HG03558 (cell line): ENCODE data around the gene SPDYE4.

ENCODE experiments used
- ATAC-seq: cut with Tn5 transposase; IDR thresholded peaks from one replicate; pipeline ENCODE4 v1.9.1; 2021; ENCODE audit warnings: moderate number of reproducible peaks; ENCODE audit not compliant: unreplicated experiment; ENCODE audit errors: extremely low read depth

Gene SPDYE4

DNA sequence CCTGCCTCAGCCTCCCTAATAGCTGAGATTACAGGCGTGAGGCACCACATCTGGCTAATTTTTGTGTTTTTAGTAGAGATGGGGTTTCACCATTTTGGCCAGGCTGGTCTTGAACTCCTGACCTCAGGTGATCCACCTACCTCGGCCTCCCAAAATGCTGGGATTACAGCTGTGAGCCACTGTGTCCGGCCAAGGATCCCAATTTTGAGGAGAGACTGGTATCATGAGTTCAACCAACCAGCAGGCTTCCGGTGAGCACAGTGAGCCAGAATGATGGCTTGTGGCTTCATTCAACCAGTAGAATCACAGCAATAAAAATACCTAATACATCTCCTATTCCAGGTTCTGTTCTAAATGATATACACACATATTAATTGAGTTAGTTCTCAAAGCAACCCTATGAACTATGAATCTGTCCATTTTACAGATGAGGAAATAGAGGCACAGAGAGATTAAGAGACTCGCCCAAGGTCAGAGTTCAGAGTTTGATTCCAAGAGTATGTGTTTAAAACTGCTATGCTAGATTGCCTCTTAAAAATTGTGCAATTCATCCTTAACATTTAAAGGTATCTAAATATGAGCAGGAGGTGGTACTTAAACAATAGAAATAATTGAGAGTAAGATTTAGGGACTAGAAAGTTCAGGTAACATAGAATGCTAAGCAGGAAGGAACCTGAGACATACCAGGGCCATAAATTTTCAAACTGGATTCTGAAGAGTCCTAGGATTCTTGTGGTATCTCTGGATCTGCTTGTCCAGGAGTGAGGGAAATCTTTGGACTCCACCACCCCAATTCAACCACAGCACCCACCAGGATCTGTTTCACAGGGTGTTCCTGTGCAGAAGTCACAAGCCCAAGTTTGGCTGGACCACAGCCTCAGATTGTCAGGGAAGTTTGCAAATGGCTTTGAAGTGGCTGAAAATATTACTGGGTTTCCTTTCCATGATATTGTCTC, 38.8 kb downstream of the SPDYE4 start:
- ATAC-seq, result no peak

DNA sequence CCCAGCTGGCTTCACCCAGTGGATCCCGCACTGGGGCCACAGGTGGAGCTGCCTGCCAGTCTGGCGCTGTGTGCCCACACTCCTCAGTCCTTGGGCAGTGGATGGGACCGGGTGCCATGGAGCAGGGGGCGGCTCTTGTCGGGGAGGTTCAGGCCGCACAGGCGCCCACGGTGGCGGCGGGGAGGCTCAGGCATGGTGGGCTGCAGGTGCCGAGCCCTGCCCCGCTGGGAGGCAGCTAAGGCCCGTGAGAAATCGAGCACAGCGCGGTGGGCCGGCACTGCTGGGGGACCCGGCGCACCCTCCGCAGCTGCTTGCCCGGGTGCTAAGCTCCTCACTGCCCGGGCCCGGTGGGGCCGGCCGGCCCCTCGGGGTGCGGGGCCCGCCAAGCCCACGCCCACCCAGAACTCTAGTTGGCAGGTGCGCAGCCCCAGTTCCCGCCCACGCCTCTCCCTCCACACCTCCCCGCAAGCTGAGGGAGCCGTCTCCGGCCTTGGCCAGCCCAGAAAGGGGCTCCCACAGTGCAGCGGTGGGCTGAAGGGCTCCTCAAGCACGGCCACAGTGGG, 40.3 kb downstream of the SPDYE4 start:
- ATAC-seq, result no peak

DNA sequence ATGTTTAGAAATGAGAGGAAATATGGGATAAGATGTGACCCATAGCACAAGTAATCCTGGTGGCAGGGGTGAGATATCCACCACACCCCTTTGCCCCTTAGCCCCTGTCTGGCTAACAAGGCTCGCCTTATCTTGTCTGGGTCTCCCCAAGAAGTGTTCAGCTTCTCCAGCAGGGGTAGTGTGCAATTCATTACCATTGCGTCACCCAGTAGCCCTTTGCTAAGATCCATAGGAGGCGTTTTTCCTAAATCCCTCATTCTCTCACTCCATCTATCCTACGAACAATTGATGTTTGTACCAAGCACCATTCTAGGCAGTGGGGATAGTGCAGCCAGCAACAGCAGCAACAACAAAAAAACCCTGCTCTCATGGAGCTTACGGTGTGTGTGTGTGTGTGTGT, 44.5 kb downstream of the SPDYE4 start:
- ATAC-seq, result no peak

DNA sequence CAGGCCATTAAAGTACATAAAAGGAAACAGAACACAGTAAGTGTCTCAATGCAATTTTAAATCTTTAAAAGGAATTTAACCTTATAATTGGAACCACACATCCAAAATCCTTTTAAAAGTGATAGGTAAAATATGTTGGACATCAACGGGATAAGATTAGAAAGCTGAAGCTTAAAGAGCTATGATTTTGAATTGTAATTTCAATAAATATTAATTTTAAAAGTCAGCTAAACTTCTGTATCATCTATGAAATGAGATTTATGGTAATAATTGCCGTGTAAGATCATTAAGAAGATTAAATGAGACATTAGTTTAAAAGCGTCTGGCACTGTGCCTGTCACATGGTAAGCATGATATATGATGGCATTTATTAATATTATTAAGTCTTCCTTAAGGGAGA, 45.0 kb downstream of the SPDYE4 start:
- no peak for ATAC-seq

DNA sequence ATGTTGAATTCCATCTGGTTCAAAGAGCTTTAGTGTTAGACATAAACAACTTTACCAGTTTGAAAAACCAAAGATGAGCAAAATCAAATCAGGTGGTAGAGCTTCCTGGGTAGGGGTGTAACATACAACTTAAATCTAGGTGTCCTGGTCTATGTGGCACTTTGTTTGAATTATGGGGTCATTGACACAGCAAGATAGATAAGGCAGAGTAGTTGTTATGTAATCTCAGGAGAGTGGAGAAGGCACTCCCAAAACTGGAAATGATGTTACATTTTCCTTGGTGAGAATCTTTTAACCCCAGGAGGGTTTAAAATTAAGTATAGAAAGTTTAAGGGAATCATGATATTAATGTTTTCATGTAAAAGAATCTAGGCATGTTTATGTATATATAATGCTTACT, 45.6 kb downstream of the SPDYE4 start:
- ATAC-seq, result no peak

DNA sequence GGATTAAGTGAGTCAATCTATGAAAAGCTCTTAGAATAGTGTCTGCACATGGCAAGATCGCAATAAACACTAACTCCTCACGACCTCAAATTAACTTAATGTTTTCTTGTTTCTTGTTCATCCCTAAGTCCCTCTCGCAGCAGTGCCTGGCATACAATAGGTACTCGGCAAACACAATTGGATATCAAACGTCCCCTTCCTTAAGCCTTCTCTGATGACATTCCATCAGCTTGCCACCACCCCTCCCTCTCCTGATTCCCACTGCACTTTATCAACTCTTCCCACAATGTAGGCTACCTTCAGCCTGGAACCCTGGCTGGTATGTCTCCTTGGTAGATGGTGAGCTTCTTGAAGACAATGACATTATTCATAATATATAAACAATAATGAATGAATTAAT, 47.1 kb downstream of the SPDYE4 start:
- no peak for ATAC-seq

DNA sequence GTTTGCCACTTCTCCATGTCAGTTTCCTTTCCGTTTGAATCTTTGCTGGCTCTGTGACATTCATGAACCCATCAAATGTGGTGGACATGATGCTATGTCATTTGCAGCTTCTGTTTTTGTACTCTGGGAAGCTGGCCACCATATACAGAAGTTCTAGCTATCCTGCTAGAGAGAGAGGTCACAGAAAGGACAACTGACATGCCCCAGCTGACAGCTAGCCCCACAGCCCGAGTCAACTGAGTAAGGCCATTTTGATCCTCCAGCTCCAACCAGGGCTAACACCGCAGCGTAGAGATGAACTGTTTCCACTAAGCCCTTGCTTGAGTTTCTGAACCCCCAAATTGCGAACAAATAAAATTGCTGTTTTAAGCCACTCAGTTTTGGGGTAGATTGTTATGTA, 47.5 kb downstream of the SPDYE4 start:
- ATAC-seq, result no peak

DNA sequence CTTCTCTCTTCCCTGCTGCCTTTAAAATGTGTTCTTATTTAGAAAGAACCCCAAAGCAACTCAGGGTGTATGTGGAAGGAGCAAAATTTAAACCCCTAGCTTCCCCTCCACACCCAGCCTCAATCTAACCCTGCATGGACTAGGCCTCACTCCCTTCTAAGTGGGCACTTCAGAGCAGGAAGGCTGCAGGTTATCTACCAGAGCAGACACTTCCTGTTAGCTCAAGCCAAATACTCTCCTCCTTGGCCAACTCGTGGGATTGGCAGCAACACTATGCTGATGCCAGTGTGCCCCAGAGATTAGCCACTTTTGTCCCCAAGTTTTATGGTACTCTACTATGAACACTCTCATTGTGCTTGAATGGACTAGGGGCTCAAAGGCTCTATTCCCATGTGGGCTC, 49.3 kb downstream of the SPDYE4 start:
- ATAC-seq, result no peak

DNA sequence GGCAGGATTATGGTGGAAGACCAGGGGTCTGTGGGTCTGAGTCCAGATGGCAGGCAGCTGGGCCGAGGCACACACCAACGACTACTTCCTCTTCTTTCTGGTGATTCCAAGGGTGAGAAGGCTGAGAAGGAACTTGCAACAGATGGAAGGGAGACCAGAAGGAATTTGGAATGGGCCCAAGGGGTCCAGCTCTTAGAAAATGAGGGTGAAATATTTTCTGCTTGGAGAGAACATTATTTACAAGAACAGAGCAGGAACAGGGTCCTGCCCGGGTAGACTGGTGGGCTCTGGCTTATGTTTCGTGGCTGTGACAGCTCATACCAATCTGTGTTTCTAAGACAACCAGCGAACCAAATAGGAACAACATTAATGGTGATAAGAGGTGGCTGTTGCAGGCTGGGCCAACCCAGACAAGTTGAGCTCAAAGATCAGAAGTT, 50.3 kb downstream of the SPDYE4 start:
- ATAC-seq, result no peak

DNA sequence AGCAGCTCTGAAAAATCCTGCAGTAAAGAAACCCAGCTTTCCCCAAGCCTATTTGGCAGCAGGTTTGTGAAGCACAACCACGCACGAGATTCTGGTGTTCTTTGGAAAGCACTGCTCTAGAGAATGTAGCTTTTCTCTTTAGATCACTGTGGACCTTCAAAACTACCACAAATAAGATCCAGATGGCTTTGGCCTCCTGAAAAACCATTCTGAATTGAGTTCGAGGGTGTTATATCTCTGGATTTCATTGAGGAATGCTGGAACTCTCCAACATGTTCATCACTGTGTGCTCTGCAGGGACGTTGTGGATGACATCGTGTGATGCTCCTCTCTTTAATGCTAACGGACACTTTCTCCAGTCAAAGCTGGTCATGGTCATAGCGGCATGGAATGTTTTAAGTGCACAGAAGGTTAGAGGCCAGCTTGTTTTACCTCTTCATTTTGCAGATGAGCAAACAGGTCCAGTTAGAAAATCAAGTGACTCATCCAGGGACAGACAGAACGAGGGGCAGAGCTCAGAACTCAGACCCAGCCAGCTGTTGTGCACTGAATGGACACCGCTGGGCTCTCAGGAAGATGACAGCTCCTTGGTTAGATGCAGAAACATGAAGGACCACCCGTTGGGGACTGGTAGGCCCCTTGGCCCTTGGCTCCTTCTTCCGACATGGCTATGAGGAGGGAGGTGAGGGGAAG, 50.9 kb downstream of the SPDYE4 start:
- no peak for ATAC-seq

DNA sequence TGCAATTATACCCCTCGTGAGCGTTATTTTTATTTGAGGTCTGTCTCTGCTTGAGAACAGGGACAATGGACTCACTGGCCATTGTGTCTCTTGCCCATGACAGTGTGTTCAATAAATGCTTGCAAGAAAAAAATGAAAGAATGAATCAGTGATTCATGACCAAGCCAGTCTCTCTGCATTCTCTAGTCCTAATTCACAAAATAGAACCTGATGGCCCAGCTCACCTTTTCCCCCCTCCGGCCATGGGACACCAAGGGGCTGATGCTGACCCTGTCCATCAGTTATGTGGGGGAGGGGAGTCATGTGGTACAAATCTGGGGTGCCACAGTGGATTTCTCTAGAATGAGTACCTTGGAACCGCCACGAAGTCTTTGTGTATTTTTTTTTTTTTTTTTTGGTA, 51.9 kb downstream of the SPDYE4 start:
- no peak for ATAC-seq

DNA sequence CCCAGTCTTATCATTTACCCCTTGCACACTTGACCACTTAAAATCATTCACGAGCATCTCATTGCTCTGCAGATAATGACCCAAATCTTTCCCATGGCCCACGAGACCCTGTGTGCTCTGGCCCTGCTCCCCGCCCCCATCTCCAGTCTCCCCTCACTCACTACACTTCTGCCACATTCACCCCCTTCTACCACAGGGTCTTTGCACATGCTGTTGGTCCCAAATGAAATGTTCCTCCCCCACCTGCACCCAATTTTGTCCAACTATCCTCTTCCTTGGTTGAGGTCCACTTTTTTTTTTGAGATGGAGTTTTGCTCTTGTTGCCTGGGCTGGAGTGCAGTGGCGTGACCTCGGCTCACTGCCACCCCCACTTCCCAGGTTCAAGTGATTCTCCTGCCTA, 52.9 kb downstream of the SPDYE4 start:
- no peak for ATAC-seq

DNA sequence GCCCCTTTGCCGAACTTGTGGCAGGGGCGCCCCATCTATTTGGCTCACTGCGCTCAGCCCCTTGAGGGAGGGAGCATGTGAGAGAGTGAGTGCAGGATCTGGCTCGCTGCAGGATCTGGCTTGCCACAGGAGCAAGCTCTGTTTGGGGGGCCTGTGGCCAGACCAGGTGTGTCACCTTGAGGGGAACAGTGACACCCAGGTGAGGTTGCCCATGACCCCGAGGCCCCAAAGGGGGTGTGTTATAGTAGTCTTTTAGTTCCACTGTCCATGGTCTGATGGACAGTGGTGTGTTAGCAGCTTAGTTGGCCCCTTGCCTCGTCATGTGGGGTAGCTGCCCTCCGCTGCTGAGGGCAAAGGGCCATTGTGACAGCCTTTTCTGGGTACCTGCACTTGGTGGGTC, 55.3 kb downstream of the SPDYE4 start:
- no peak for ATAC-seq

DNA sequence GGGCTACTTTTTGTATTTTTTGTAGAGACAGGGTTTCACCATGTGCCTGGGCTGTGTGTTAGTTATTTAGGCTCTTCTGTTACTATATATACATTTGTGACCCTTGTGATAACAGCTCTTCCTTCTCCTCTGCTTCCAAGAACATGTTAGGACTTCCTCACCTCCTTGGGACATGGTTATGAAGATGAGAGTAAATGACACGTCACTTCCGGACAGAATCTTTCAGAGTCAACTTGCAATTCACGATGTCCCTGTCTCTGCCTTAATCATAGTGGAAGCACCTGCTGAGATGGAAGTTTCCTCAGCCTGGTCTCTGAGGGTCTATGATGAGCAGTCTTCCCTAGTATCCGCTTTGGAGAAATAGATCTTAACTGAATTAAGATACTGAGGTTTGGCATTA, 56.6 kb downstream of the SPDYE4 start:
- ATAC-seq, result no peak

DNA sequence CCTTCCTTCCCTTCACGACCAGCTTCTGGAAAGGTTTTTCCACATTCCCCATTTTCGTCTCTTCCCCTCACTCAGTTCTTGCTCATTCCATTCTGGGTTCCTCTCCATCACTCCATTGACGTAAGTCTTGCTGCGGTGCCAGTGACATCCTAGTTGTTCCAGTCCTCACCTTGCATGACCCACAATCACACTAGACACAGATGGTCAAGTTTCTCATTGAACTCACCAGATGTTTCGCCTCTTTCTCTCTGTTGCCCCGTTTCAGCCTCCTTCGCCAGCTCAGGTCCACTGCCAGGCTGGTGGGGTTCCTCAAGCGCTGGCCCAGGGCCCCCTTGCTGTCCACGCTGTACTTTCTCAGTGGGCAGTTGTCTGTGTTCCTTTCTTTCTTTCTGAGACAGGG, 57.1 kb downstream of the SPDYE4 start:
- ATAC-seq, result no peak
